GM10266 (cell line): ENCODE data around the gene CNN2.
A peak's percentile ranks its signal among the peaks of the same experiment; 100 is the strongest.

ENCODE experiments used
- DNase-seq: peaks from one replicate; pipeline ENCODE4 v3.0.0; 2012; ENCODE audit errors: extremely low spot score
- TF ChIP-seq, protein P1 (sequence below): IDR thresholded peaks from 2 replicates; pipeline ENCODE4 v1.5.1; 2012; ENCODE audit warnings: mild to moderate bottlenecking, low read depth; ENCODE audit not compliant: control insufficient read depth, insufficient read depth; ENCODE audit errors: missing control alignments

The CNN2 gene

DNA sequence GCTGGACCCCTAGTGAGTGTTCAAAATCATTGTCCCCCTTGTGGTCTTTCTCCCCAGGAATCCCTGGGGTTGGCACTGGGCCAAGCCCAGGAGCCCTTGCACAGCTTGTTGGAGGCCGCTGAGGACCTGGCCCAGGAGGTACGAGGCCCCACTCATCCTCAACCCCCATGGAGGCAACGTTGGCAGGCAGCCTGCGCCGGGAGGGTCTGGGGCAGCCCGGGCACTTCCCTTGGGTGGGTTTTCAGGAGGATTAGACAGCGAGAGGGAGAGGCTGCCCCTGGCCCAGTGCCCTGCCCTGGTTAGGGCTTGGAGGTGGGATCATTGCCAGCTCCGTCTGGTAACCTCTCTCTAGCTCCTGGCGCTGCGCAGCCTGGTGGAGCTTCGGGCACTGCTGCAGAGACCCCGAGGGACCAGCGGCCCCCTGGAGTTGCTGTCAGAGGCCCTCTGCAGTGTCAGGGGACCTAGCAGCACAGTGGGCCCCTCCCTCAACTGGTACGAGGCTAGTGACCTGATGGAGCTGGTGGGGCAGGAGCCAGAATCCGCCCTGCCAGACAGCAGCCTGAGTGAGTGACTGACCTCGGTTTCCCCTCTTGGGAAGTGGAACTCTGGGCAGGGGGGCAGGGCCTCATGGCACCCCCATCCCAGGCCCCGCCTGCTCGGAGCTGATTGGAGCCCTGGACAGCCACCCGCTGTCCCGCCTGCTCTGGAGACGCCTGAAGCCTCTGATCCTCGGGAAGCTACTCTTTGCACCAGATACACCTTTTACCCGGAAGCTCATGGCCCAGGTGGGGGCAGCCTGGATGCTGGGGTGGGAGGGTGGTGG, 16.5 kb downstream of the CNN2 start:
- DNase-seq: no peak
- TF ChIP-seq, protein P1, sequence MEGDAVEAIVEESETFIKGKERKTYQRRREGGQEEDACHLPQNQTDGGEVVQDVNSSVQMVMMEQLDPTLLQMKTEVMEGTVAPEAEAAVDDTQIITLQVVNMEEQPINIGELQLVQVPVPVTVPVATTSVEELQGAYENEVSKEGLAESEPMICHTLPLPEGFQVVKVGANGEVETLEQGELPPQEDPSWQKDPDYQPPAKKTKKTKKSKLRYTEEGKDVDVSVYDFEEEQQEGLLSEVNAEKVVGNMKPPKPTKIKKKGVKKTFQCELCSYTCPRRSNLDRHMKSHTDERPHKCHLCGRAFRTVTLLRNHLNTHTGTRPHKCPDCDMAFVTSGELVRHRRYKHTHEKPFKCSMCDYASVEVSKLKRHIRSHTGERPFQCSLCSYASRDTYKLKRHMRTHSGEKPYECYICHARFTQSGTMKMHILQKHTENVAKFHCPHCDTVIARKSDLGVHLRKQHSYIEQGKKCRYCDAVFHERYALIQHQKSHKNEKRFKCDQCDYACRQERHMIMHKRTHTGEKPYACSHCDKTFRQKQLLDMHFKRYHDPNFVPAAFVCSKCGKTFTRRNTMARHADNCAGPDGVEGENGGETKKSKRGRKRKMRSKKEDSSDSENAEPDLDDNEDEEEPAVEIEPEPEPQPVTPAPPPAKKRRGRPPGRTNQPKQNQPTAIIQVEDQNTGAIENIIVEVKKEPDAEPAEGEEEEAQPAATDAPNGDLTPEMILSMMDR: no peak

GRCh38 chr19:1045247-1045603, 18.8 kb downstream of the CNN2 start:
- DNase-seq: peak; percentile 76
- TF ChIP-seq, protein P1: no peak

DNA sequence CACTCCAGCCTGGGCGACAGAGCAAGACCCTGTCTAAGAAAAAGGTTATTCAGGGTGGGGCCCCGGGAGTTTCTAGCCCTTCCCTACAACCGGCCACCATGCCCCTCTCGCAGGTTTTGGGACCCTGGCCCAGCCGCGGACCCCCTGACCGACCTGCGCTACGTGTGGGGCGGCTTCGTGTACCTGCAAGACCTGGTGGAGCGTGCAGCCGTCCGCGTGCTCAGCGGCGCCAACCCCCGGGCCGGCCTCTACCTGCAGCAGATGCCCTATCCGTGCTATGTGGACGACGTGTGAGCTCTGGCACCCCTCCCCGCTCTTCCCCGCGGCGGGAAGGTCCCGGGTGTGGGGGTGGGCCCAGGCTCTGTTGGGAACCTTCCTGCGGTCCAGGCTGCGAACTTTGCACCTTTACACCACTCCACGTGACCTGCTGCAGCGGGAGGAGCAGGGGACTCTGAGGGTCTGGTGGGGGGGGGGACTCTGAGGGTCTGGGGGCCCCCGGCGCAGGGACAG, 19.8 kb downstream of the CNN2 start:
- no peak for DNase-seq
- TF ChIP-seq, protein P1: no peak

- TF ChIP-seq, protein P1: no peak
- DNase-seq: no peak
Measured at GRCh38 chr19:1046836-1047695, 20.7 kb downstream of the CNN2 start.

- DNase-seq: no peak
- TF ChIP-seq, protein P1: no peak
Measured at GRCh38 chr19:1047696-1048147, 21.3 kb downstream of the CNN2 start.

- TF ChIP-seq, protein P1: no peak
- no peak for DNase-seq
Measured at GRCh38 chr19:1049106-1049505, 22.7 kb downstream of the CNN2 start.
